Measurements from ENCODE around the gene TBCCD1.
"Not testable (repeated sequence)": the region's sequence is repeated elsewhere in the genome, so short reads cannot be mapped to it uniquely, and the experiment has no call there.

The TBCCD1 gene

DNA sequence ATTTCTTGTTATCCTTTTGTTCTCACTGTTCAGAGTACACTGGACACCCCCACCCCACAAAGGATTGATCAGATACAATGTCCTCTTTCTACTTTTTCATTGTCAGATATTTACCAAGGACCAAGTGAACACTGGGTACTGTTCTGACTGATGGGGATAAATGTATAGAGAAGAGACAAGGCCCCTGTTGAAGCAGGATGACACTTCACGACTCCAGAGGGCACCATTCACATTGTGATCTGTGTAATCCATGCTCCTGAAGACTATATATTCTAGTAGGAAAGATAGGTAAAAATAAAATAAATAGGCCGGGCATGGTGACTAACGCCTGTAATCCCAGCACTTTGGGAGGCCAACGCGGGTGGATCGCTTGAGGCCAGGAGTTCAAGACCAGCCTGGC, 15.8 kb downstream of the TBCCD1 start:
- no peak for DNase-seq

DNA sequence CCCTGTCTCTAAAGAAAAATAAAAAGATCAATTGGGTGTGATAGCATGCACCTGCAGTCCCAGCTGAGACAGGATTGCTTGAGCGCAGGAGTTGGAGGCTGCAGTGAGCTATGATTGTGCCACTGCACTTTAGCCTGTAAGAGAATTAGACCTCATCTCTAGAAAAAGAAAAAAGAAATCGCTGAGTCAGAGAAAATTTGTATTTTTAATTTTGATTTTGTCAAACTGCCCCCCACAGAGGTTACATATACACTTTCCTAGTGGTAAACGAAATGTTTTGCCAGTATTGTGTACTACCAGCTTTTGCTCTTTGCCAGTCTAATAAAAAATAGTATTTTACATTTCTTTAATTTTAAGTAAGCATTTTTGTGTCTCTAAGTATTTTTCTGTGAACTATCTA, 17.6 kb downstream of the TBCCD1 start:
- DNase-seq = no peak

DNA sequence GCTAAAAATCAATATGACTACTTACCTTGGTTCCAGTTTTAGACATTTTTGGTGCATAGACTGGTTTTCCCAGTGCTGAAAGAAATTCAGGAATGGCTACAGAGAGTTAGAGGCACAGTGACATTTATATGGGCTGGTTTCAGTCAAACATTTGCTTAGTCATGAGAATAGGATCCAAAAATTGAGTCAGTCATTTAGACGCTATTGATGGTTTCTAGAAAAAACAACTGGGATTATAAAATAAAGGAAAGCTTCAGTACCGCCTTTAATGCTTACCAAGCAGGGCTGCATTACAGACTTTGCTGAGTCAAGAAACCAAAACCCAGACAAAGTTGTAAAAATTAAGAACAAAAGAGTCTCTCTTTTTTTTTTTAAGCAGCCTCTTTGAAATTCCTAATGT, 22.9 kb downstream of the TBCCD1 start, which contains the start of gene CRYGS:
TSS of gene CRYGS (minus strand) at position 100 of the 400 bp plus-strand sequence. CDS start at position 46, 54 bp downstream.
- DNase-seq = no peak

DNA sequence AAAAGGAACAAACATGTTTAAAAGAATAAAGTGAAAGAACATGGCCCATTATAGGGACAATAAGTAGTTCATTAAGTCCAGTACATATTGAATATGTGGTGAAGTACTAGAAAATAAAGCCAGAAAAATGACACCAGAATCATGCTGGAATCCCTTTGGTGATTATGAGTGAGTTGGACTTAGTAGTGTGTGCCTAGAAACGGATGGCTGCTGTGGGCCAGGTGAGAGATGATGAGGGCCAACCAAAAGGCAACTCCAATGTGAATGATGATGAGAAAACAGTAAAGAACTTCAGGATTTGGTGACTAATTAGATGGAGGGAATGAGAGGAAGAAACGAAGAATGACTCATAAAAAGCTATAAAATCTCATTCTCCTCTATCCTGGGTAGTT, 26.3 kb downstream of the TBCCD1 start:
- DNase-seq = no peak

DNA sequence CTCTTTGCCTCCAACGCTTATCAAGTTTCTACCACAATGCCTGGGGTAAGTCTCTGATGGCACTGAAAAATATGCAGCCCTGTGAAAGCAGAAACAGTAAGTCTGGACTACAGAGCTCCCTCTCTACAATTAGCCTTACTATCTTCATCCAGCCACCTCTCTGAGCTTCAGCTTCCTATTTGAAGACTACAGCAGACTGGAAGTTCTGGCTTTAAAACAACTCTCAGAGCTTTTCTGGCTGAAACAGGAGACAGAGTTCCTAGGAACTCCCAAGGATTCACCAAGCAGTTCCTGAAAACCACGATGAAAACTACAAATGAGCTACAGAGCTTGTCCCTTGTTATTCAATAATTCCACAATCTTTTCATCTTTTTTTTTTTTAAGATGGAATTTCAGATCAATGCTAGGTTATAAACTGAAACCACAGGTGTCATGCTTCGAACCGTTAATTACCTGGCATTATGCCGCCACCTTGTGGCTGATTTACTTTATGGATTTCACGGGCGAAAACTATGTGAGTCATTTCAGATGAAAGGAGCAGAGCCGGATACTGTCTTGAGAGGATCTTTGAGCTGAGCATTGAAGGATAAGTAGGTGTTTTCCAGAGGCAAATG, 26.8 kb downstream of the TBCCD1 start:
- peak; percentile 66 for DNase-seq

DNA sequence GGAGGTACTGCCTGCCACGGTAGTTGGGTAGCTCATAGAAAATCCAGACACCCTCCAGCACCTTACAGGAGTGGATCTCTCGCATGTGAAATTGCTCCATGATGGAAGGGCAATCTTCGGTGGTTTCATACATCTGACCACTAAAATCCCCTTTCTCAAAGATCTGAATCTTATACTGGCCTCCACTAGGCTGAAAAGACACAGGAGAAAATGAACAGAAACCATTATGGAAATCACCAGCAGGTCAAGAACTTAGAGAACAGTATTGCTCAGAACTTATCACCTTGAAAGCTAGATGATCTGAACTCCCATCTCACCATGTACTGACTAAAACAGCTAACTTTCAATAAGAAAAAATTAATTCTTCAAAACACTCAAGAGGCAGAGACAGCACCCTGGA, 28.4 kb downstream of the TBCCD1 start:
- no peak for DNase-seq

DNA sequence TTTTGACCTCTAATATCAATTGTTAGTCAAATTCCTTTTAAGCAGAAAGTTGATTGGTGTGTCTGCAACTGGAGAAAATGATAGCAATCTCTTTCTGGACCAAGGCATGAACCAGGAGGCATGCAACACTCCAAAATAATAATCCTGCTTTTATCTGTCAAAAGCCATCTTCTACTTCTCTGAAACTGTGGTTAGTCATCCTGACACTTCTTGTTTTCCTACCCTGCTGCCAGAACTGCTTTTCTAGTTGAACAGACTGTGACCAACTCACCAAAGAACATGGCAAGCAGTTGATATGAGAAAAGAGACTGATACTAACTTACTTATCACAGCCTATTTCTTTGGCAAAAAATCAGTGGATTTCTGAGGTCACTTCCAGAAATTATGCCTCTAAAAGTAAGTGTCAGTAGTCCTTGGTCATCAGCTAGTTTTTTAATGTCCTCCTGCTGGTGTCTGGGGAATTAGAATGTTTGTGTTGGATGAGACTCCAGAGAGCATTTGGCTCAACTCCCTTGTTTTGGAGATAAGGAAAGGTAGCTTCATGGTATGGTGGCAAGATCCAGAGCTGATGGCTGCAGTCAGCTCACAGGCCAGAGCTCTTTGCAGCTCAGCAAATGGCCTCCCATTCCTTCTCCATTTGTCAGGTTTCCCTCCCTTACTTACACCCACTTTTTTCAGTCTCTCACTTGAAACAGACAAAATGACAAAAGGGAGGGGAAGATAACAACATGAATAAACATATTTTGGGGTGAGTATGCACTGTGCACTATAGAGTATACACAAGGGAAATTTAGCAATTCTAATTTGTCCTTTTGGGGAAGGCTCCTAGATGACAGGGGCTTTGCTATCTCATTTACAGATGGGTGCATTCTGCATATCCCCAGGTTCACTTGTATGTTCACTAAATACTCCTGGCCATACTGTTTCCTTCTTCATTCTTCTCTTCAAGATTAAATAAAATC, 30.0 kb downstream of the TBCCD1 start:
- no peak for DNase-seq

DNA sequence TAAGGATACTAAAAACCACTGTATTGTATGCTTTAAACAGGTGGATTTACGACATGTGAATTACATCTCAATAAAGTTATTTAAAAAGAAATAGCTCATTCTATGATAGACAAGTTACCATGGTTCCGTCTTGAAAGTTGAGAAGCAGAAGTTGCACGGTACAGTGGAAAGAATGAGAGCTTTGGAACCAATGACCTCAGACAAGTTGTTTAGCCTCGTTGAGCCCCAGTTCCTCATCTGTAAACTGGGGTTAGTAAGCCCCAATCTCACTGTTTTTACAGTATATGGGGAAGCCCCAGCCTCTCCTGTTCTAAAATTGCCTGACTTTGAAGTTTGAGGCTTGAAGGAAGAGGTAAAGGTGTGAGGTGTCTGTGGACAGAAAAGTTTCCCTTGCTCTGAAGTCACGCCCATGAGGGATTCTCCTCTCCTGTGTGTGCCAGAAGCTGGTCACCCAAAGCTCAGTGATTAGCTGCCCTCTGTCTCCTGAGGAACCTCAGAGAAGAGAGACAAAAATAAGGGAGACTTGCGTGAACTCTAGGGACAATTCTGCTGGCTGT, 32.9 kb downstream of the TBCCD1 start:
- DNase-seq = no peak

DNA sequence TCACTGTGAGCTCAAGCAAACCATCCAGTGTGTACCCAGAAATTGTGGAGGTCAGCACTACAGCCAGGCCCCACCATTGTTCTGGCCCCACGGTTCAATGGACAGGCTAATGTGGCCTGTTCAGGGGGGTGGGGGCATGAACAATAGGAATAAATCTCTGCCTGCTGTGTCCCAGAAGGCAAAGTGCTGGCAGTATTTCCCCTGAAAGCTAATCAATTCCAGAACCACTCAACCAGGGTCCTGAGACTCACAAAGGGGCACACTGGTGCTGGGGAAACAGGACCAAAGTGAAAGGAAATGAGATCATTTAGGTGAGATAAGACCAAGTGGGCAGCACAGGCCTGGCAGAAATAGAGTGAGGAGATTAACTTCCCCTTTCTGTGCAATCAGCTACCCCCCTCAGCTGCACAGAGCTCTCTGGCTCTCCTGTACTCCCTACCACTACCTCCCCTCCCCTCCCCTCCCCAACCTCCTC, 34.5 kb downstream of the TBCCD1 start:
- DNase-seq = no peak

DNA sequence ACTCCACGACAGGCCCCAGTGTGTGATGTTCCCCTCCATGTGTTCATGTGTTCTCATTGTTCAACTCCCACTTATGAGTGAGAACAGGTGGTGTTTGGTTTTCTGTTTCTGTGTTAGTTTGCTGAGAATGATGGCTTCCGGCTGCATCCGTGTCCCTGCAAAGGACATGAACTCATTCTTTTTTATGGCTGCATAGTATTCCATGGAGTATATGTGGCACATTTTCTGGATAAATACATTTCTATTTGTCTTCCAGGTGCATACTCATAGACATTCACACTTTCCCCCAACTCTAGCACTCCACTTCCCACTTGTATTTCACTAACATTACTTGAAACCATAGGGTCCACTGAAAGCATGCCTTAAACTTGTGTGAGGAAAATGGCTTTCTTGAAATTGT, 35.4 kb downstream of the TBCCD1 start:
- DNase-seq = not testable (repeated sequence)

DNA sequence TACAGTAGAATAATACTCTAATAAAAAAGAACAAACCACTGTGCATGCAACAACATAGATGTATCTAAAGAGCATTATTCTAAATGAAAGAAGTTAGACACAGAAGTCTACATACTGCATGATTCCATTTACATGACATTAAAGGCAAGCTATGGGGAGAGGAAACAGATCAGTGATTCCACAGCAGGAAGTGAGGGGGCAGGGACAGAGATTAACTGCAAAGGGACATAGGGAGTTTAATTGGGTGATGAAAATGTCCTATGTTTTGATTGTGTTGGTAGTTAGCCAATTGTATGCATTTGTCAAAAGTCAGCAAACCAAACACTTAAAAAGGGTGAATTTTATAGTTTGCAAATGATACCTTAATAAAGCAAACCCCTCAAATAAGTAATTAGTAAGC, 36.7 kb downstream of the TBCCD1 start:
- no peak for DNase-seq

DNA sequence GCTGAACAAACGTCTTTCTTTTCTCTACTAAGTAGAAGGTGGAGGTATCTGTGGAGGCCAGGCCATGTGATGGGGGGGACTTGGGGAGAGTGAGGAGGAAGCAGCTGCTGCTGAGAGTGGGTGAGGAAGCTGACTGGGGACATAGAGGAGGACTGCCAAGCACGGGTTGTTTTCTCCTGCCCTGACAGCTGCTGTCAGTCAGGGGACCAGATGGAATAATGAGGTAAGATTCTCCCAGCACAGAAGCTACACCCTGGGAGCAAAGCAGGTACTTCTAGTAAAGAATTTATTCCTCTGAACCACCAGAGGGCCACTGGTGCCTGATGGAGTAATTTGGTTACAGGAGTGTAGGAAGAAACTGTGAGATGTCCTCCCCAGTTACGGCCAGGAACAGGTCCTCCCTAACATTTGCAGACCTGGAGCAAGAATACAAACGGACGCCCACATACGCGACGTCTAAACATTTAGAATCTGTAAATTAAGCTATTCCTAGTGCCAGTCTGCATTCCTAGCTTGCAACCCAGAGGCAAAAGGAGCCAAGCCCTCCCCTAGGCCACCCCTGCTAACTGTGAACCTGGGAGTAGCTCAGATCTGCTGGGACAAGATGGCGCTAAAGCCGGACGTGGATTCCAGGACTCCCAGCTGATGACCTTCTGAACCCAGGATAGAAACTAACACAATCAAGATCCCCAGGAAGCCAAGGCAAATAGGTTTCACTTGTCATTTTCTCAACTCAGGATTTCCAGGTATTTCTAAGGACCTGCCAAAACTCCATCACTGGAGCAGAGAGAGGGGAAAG, 37.7 kb downstream of the TBCCD1 start:
- DNase-seq = peak; percentile 99

DNA sequence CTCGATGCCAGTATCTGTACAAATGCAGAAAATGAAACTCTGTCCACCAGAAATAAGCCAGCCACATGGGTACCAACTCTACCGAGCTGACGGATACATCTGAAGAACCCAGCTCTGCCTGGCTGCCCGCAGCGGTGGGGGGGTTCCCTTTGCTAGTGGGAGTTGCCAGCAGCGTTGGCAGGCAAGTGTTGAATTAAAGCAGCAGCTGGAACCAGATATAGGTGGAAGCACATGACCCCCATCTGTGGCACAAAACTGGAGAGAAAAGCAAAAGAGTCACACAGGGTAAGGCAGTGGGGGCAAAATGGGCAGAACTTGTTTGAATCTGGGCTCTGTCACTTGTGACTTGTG, 40.9 kb downstream of the TBCCD1 start:
- peak; percentile 92 for DNase-seq

DNA sequence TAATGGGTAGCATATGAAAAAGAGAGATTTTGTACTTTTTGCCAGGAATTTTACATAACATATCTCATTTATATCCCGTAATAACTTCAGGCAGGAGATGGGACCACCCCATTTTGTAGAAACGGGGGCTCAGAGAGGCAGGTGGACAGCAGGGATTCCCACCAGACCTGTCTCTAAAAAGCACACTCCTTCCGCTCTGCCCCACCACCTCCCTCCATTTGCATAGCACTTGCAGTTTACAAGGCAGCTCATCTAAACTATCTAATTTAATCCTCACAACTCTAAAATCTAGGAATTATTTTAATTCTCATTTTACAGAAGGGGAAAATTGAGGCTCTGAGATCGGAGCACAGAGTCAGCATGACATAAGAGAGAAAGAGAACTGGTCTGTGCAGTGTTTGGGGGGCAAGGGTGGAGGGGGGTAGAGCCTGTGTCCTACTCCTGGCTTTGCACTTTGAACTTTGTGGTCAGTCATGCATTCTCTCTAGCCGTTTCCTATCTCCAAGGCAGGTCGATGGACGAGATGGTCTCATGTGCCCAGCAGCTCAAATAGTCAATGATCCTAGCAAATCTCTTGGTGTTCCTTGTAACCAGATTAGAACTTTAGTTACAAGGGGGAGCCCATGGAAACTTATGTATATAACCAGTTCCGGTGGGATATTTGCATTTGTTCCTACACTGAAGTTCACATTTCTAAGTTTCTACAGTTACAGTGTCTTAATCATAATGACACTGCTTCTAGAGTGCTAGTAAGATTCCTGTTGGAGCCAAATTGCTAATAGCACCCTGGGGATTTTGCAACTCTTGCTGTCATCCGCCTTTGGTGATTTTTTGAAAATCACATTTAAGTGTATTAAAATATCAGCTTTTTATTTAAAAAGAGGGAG, 41.5 kb downstream of the TBCCD1 start:
- no peak for DNase-seq

DNA sequence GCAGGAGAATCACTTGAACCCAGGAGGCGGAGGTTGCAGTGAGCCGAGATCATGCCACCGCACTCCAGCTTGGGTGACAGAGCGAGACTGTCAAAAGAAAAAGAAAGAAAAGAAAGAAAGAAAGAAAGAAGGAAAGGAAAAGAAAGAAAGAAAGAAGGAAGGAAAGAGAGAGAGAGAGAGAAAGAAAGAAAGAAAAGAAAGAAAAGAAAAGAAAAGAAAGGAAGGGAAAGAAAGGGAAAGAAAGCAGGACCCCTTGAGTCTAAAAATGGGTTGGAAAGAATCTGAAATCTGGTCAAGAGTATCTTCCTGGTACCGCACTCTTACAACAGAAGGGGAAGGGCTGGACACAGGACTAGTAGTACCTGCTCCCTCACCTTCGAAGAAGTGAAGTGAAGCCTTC, 42.5 kb downstream of the TBCCD1 start:
- no peak for DNase-seq

DNA sequence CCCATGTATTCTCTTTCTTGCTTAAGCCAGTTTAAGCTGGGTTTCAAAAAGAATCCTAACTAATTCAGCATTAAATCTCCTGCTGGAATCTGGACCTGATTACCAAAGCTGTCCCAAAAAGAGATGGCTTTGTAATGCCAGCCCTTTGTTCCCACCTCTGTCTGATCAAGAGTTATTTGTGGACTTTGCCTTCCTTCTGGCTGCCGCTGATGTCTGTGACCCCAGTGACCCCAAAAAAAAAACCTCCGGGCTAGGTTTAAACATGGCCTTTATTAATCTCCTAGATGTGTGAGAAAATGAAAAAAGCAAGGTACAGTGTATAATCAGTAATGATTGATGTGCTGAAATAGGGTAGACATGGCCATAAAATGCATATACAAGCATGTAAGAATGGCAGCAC, 43.7 kb downstream of the TBCCD1 start:
- no peak for DNase-seq

DNA sequence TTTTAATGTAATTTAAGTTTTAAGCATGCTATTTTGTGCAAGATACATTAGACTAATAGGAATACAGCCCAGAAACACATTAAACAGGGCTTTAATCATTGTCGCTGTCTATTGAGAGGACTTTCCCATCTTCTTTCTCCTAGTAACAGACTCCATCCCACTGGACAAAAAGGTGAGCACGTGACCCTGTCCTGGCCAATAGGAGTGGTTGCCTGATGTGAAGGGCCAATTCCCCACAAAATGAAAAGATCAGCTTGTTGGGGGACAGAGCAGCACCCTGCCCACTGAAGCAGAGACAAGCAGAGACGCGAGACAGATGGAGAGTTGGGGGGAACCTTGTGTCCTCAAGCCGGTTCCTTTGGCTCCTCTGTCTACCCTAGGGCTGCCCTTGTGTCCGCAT, 44.1 kb downstream of the TBCCD1 start:
- no peak for DNase-seq

DNA sequence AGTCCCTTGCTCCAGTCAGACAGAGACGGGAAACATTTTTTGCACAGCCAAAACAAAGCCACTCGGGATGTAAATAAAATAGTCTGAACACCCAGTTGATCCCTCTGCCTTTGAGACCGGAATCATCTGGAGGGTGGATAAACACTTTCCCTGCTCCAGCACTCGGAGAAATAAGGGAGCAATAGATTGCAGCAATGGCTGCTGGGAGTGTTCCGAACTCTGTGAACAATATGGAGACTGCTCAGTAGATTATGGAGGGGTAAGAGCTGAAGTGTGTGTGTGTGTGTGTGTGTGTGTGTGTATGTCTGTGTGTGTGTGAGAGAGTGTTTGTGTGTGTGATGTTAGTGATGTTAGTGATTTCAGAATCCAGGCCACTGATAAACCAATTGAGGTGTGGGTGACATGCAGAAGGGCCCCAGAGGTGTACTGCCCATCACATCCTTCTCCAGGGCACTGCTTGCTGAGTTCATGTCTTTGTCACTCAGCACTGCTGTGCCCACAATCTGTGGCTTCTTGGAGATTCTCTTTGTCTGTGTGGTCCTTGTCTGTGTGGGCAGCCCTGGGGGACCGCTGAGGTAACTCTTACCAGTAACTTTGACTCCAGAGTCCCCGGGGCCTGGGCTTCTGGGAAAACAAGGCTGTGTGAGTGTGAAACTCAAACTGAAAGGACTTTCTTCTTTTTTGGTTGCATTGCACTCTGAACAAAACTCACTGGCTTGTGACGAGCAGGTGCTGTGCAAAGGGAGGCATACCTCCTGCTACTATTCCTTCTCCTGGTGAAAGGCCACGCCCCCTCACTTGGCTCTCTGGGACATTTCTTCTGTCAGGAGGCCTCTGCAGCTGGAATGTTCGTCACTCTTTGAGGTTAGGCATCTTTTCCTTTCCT, 45.9 kb downstream of the TBCCD1 start:
- DNase-seq = no peak

DNA sequence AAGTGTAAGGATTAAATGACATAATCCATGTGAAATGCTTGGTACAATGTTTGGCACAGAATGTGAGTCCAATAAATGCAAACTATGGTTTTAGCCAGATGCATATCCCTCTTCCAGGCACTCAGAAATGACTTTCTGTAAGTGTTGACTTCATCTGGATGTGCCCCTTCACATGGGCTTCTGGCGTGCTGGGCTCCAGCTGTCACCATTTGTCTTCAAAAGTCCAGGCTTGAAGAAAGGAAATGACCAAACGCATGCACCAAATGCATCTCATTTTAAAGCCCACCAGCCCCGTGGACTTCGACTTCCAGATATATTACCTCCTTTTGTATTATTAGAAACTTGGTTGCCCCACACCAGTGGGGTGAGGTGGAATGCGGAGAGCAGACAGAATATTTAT, 46.7 kb downstream of the TBCCD1 start:
- DNase-seq = peak; percentile 24

DNA sequence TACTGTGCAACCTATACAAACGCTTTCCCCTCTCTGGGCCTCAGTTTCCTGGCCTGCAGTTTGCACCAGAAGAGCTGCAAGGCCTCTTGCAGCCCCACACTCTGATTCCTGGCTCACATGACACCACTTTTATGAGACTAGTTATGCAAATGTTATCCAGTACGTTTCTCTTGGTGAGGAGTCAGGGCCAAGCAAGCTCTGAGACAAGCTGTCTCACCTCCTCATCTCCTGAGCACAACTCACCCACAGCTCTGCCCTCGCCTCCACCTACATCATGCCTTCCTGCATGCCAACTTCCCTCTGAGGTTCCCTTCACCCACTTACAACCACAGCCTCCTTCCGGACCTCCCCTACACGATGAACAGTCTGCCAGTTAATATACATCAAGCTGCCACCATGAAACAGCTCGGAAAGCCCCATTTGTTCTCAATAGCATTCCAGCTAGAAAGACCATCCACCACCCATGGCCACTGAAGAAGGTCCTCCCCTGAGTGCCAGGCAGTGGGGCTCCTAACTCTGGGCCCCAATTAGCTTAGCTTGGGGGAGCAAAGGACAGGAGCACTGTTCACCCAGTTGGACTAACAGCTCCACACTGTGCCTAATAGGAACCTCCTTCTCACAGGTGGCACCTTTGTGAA, 48.0 kb downstream of the TBCCD1 start:
- no peak for DNase-seq

DNA sequence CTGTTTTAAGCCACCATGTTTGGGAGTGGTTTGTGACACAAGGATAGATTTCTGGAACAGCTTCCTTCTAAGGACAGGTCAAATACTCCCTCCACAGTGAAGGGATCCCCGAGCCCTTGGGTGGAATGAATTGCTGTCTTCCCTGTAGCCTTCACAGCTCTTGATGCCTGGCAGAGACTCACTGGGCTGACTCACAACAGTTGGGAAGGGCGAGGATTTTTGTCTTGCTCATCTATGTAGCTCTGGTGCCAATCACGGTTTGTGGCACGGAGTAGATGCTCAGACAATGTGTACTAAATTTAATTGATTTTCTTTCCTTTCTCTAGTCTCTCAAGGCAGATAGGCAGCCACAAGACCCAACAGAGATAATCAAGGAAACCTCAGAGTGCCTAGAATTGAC, 49.9 kb downstream of the TBCCD1 start:
- no peak for DNase-seq

All from NCI-H1694 treated with DMSO at 0.1 percent for 48 hours (cell line).